Body of pancreas (tissue), 4 donors: Measurements from ENCODE around the gene LIN9.

Experiments used
- POLR2A ChIP-seq, 3 donors: fragments of 450-650 bp; IDR thresholded peaks; one replicate each; pipeline ENCODE4 v1.6.1; 2016; ENCODE audit warnings: antibody characterized with exemption in 3 of 3, mild to moderate bottlenecking in 2 of 3
- TF ChIP-seq, protein P1 (sequence below), 7 experiments: fragments of 450-650 bp in 4 of 7; fragments of 200-600 bp in 3 of 7; sonication (generic) in 3 of 7; IDR thresholded peaks; one replicate each; pipeline ENCODE4 v1.5.1; 2016 to 2019; ENCODE audit warnings: antibody characterized with exemption in 7 of 7

DNA sequence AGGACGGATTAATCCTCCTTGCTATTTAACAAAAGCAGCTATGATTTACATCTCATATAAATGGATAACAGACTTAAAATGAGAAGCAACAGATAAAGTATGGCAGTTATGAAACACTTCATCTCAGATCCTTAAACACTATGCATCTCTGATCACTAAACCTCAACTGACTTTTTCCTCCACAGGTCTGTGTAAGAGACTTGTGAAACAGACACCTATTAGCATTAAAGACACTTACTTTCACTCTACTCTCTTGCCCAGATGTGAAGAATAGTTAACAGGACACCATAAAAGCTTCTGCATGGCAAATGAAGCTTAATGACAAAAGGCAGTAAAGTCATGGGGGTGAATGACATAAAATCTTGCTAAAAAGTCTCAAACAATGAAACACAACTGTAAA is 6.2 kb downstream of the LIN9 start:
- TF ChIP-seq, protein P1, sequence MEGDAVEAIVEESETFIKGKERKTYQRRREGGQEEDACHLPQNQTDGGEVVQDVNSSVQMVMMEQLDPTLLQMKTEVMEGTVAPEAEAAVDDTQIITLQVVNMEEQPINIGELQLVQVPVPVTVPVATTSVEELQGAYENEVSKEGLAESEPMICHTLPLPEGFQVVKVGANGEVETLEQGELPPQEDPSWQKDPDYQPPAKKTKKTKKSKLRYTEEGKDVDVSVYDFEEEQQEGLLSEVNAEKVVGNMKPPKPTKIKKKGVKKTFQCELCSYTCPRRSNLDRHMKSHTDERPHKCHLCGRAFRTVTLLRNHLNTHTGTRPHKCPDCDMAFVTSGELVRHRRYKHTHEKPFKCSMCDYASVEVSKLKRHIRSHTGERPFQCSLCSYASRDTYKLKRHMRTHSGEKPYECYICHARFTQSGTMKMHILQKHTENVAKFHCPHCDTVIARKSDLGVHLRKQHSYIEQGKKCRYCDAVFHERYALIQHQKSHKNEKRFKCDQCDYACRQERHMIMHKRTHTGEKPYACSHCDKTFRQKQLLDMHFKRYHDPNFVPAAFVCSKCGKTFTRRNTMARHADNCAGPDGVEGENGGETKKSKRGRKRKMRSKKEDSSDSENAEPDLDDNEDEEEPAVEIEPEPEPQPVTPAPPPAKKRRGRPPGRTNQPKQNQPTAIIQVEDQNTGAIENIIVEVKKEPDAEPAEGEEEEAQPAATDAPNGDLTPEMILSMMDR (IDR thresholded peaks at IDR 0.05) = no peak
- TF ChIP-seq POLR2A (IDR thresholded peaks at IDR 0.05) = no peak
